GM19455 (cell line): ENCODE results near the gene ST6GAL1.

Experiments used
- ATAC-seq: cut with Tn5 transposase; IDR thresholded peaks from one replicate; pipeline ENCODE4 v1.9.1; 2021; ENCODE audit not compliant: unreplicated experiment

Gene ST6GAL1

GRCh38 chr3:186915806-186916796, 14.2 kb upstream of the ST6GAL1 start:
- no peak for ATAC-seq

DNA sequence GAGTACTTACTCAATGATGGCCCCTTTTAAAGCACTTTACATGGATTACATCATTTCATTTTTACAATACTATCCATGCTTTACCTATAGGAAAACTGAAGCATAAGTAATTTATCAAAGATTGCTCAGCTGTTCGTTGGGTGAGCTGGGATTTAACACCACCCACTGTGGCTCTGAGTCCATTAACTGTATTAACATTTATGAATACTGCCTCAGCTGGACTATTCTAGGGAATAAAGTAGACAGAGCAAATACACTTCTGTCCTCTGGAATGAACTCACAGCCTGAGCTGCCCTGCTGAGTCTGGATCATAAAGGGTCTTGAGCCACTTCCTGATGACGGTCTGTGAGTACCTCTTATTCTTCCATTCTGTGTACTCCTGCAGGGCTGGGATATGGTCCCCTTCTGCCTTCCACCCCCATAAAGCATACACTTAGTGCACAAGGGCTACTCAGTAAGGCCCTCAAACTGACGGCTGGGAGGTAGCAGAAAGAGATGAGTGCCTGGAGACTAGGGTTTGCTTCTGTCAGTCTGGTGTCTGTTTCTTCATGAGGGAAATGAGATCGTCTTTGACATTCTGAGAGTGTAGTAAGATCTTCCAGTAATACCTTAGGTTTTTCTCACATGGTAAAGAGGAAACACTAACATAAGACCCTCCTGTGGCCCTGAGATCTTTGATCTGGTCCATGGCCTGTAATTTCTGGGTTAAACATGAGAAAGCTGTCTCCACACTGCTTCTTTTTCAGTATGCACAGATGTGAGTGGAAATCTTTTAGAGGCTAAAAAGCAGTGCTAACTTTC, 12.6 kb upstream of the ST6GAL1 start:
- ATAC-seq: no peak

DNA sequence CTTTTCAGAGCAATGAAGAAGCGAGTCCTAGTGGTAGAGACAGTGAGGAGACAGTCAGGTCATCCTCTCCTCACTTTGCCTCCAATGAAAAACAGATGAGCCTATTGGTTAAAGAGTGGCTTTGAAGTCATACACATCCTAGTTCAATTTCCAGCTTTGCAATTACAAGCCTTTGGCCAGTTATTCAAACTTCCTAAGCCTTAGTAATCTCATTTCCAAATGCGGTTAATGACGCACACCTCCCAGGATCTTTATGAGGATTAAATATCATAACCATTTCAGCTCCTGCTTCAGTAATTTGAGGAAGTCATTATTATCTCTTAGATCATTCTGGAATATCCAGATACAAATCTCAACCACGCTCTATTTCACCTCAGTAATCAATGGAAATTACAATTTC, 10.0 kb upstream of the ST6GAL1 start:
- ATAC-seq: no peak

GRCh38 chr3:186920796-186921195, 9.5 kb upstream of the ST6GAL1 start:
- no peak for ATAC-seq

DNA sequence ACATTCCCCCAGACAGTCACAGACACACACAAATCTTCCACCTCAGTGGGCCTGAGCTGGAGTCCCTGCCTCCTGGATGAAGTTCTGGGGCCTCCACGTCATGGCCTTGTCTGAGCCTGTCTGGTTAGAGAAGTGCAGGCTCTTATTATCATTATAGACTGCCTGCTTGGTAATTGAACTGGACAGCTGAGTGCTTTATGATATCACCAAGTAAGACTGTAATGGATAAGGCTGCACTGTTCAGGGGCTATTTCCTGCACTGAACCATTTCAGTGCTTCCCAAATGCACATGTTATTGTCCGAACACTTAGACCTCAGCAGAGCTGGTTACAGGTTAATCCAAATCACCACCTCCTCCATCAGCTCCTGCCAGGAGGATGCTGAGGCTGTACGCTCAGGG, 8.7 kb upstream of the ST6GAL1 start:
- ATAC-seq: no peak

GRCh38 chr3:186922224-186922623, 8.1 kb upstream of the ST6GAL1 start:
- no peak for ATAC-seq

GRCh38 chr3:186922790-186923189, 7.5 kb upstream of the ST6GAL1 start:
- no peak for ATAC-seq

- ATAC-seq: no peak
Observed at GRCh38 chr3:186923241-186923640, 7.1 kb upstream of the ST6GAL1 start.

DNA sequence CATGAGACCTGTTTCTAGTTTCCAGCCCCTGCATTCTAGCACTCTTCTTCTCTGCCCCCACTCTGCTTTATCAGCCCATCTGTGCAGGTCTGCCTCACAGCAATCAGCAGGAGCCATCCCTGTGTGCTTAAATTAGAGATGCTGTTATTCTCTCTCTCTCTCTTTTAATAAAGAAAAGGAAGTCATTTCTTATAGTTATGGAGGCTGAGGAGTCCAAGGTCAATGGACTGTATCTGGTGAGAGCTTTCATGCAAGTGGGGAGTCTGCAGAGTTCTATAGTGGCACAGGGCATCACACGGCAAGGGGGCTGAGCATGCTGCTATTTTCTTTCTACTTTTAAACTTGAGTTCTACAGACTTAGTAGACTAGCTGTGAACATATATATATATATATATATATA, 4.5 kb upstream of the ST6GAL1 start:
- no peak for ATAC-seq

DNA sequence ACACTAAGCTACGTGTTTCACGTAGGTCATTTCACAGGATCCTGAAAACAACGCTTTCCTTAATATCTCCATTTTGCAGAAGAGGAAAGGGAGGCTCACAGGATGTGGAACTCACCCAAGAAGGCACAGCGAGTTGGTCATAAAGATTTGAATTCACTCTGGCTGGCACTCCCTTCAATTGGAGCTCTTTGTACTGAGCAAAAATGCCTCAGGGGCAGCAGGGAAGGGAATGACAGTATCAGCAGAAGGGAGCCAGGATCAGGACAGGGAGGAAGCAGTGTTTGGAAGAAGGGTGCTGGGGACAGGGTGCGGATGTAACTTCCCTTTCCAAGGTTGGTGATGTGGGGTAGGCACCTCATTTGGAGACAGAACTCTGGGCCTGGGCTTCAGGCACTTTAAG, 1.1 kb upstream of the ST6GAL1 start:
- no peak for ATAC-seq

DNA sequence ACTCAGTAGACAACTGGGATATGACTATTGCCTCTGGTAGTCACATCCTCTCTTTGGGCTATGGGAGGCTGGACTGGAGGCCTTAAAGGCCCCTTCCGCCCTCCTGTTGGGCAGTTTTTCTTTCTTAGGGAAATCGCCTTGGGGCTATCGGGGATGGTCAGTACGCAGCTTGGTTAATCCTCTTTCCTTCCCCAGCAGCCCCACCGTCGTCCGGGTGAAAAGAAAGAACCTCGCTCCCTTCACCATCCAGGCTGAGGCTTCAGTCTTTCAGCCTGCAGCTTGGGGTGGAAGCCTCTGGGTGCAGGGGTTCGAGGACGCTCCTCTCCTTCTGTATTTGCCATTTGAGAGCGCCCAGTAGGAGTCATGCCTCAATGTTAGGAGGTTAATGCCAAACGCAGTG, 641 bp upstream of the ST6GAL1 start:
- no peak for ATAC-seq

- peak; percentile 72 for ATAC-seq
Observed at GRCh38 chr3:186930641-186931531, 560 bp downstream of the ST6GAL1 start.

GRCh38 chr3:186931532-186932280, 1.4 kb downstream of the ST6GAL1 start:
- ATAC-seq: peak; percentile 22

- ATAC-seq: no peak
Observed at GRCh38 chr3:186932281-186933181, 2.2 kb downstream of the ST6GAL1 start.

DNA sequence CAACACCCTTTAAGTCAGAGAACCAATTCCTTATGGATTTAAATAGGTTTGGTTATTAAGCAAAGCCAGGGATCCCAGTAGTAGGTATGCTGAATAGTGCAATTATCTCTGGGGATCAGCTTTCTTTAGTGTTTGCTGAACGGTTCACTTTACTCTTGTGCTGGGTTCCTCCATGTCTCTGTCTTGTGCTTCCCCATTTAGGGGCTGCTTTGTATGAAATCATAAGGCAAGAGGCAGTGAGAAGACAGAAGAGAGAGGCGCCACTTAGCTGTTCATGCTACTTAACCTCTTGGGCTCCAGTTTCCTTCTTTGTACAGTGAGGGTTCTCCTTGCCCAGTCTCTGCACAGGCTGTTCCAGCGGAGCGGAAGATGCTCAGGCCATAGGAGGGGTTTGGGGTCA, 3.5 kb downstream of the ST6GAL1 start:
- no peak for ATAC-seq

DNA sequence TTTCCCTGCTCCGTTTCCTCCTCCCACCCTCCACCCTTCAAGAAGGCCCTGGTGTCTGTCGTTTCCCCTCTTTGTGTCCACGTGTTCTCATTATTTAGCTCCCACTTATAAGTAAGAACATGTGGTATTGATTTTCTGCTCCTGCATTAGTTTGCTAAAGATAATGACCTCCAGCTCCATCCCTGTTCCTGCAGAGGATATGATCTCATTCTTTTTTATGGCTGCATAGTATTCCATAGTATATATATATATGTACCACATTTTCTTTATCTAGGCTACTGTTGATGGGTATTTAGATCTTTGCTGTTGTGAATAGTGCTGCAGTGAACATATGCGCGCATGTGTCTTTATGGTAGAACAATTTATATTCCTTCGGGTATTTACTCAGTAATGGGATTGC, 4.8 kb downstream of the ST6GAL1 start:
- no peak for ATAC-seq

GRCh38 chr3:186937017-186937875, 6.9 kb downstream of the ST6GAL1 start:
- ATAC-seq: no peak

DNA sequence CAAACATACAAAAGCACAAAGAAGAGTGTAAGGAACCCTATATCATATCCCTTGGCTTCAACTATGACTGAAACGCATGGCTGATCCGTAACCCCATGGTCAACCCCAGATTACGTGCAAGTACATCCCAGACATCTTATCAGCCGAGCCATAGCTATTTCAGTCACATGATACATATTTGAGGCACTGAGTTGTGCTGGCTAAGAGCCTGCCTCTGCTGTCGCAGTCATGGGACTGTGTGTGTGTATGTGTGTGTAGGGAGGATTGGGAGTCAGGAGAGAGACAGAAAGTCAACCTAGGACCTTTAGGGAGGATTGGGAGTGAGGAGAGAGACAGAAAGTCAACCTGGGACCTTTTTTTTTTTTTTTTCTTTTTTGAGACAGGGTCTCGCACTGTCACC, 8.4 kb downstream of the ST6GAL1 start:
- no peak for ATAC-seq
